GM19467 (cell line): ENCODE measurements around the gene PLXNA4.

Experiments
- ATAC-seq: cut with Tn5 transposase; IDR thresholded peaks from one replicate; pipeline ENCODE4 v1.9.1; 2021; ENCODE audit warnings: mild to moderate bottlenecking, moderate library complexity; ENCODE audit not compliant: unreplicated experiment

PLXNA4 gene

GRCh38 chr7:132480534-132480933, 95.7 kb downstream of the PLXNA4 start:
- no peak for ATAC-seq

GRCh38 chr7:132476541-132476940, 99.7 kb downstream of the PLXNA4 start:
- ATAC-seq, result no peak

- no peak for ATAC-seq
Observed at GRCh38 chr7:132475669-132476116, 100.6 kb downstream of the PLXNA4 start.

GRCh38 chr7:132475037-132475668, 101.1 kb downstream of the PLXNA4 start:
- no peak for ATAC-seq

GRCh38 chr7:132472463-132473120, 103.7 kb downstream of the PLXNA4 start:
- no peak for ATAC-seq

- ATAC-seq, result no peak
Observed at GRCh38 chr7:132471515-132471914, 104.8 kb downstream of the PLXNA4 start.

GRCh38 chr7:132469681-132470080, 106.6 kb downstream of the PLXNA4 start:
- no peak for ATAC-seq

GRCh38 chr7:132469264-132469663, 107.0 kb downstream of the PLXNA4 start:
- no peak for ATAC-seq

- no peak for ATAC-seq
Observed at GRCh38 chr7:132466367-132466766, 109.9 kb downstream of the PLXNA4 start.

- no peak for ATAC-seq
Observed at GRCh38 chr7:132465516-132465915, 110.8 kb downstream of the PLXNA4 start.

GRCh38 chr7:132464740-132465139, 111.5 kb downstream of the PLXNA4 start:
- ATAC-seq, result no peak

GRCh38 chr7:132463922-132464321, 112.3 kb downstream of the PLXNA4 start:
- ATAC-seq, result no peak

GRCh38 chr7:132462478-132462877, 113.8 kb downstream of the PLXNA4 start:
- no peak for ATAC-seq

- no peak for ATAC-seq
Observed at GRCh38 chr7:132461032-132461592, 115.2 kb downstream of the PLXNA4 start.

- no peak for ATAC-seq
Observed at GRCh38 chr7:132458729-132459128, 117.5 kb downstream of the PLXNA4 start.

- no peak for ATAC-seq
Observed at GRCh38 chr7:132457658-132458057, 118.6 kb downstream of the PLXNA4 start.

GRCh38 chr7:132456418-132456817, 119.9 kb downstream of the PLXNA4 start:
- no peak for ATAC-seq

- no peak for ATAC-seq
Observed at GRCh38 chr7:132455378-132455777, 120.9 kb downstream of the PLXNA4 start.

- ATAC-seq, result no peak
Observed at GRCh38 chr7:132453826-132454225, 122.4 kb downstream of the PLXNA4 start.

GRCh38 chr7:132451161-132451560, 125.1 kb downstream of the PLXNA4 start:
- ATAC-seq, result no peak

- ATAC-seq, result no peak
Observed at GRCh38 chr7:132450696-132451095, 125.6 kb downstream of the PLXNA4 start.

GRCh38 chr7:132450188-132450587, 126.1 kb downstream of the PLXNA4 start:
- ATAC-seq, result no peak
